HepG2 (cell line): Measurements from ENCODE around the gene CMIP. TPM values are rescaled to one million over a fixed set of nuclear protein-coding genes. Genes with fewer than 3 reads are reported as not detected.

Source experiments
- FOXC1 ChIP-seq: sonication (generic); formaldehyde crosslinking; IDR thresholded peaks from 2 replicates; pipeline ENCODE4 v1.8.0; 2022; ENCODE audit warnings: mild to moderate bottlenecking, missing genetic modification reagents, borderline replicate concordance
- HDAC2 ChIP-seq: sonication (generic); formaldehyde crosslinking; IDR thresholded peaks from 2 replicates; pipeline ENCODE4 v1.4.0; 2020; ENCODE audit warnings: missing genetic modification reagents
- HMGA1 ChIP-seq: sonication (generic); formaldehyde crosslinking; conservative IDR thresholded peaks from 2 replicates; pipeline ENCODE4 v1.4.0; 2020; ENCODE audit warnings: missing genetic modification reagents
- MXI1 ChIP-seq: IDR thresholded peaks from 3 replicates; pipeline ENCODE4 v1.6.1; 2012; ENCODE audit warnings: low read depth, low read length, inconsistent platforms, borderline replicate concordance
- SALL1 ChIP-seq: sonication (generic); formaldehyde crosslinking; IDR thresholded peaks from 2 replicates; pipeline ENCODE4 v1.8.0; 2022; ENCODE audit warnings: mild to moderate bottlenecking, missing genetic modification reagents
- YEATS2 ChIP-seq: sonication (generic); formaldehyde crosslinking; IDR thresholded peaks from 2 replicates; pipeline ENCODE4 v1.4.0; 2020; ENCODE audit warnings: missing genetic modification reagents, borderline replicate concordance
- YY1 ChIP-seq: IDR thresholded peaks from 2 replicates; pipeline ENCODE4 v1.6.1; 2011; ENCODE audit warnings: low read length, low read depth, moderate library complexity, mild to moderate bottlenecking; ENCODE audit not compliant: insufficient read depth, insufficient replicate concordance
- ZNF331 ChIP-seq: sonication (generic); formaldehyde crosslinking; IDR thresholded peaks from 2 replicates; pipeline ENCODE4 v1.4.0; 2020; ENCODE audit warnings: missing genetic modification reagents
- ZNF441 ChIP-seq: sonication (generic); formaldehyde crosslinking; IDR thresholded peaks from 2 replicates; pipeline ENCODE4 v1.7.0; 2021; ENCODE audit warnings: missing genetic modification reagents, borderline replicate concordance
- ZNF605 ChIP-seq: sonication (generic); formaldehyde crosslinking; IDR thresholded peaks from 2 replicates; pipeline ENCODE4 v1.8.0; 2022; ENCODE audit warnings: mild to moderate bottlenecking, missing genetic modification reagents
- polyA plus RNA-seq, 8 experiments: library from polyadenylated mRNA; depleted of rRNA in 3 of 8; stranded (reverse) in 7 of 8; unstranded in 1 of 8; fragments of >200 nt; fragmentation: Illumina TruSeq in 4 of 8; extraction: Trizol in 4 of 8; gene quantifications; 2 replicates each; pipeline versions ENCODE4 v1.2.1 to v1.2.3, GENCODE V29; 2011 to 2016; ENCODE audit warnings: low read depth in 4 of 8, missing spikeins in 1 of 8, mixed read lengths in 1 of 8; ENCODE audit not compliant: insufficient read depth in 1 of 8
- total RNA-seq, 5 experiments: library from RNA; depleted of rRNA; stranded (reverse); fragments of >200 nt; fragmentation: Illumina TruSeq; extraction: Trizol; gene quantifications; 2 replicates each; pipeline ENCODE4 v1.2.3, GENCODE V29; 2016; ENCODE audit warnings: low read depth in 1 of 5
- TF ChIP-seq, protein P1 (sequence below): sonication (generic); formaldehyde crosslinking; IDR thresholded peaks from 2 replicates; pipeline ENCODE4 v1.9.0; 2022; ENCODE audit warnings: low read depth, missing genetic modification reagents
- TF ChIP-seq, protein P2 (sequence below): IDR thresholded peaks from 2 replicates; pipeline ENCODE4 v1.4.0; 2020; ENCODE audit warnings: mild to moderate bottlenecking, missing genetic modification reagents
- TF ChIP-seq, protein P3 (sequence below): sonication (generic); formaldehyde crosslinking; IDR thresholded peaks from 2 replicates; pipeline ENCODE4 v1.4.0; 2020; ENCODE audit warnings: missing genetic modification reagents, borderline replicate concordance
- TF ChIP-seq, protein P4 (sequence below): IDR thresholded peaks from 2 replicates; pipeline ENCODE4 v1.6.1; 2016; ENCODE audit warnings: missing genetic modification reagents, missing compliant biosample characterization
- TF ChIP-seq, protein P5 (sequence below): sonication (generic); formaldehyde crosslinking; IDR thresholded peaks from 2 replicates; pipeline ENCODE4 v1.4.0; 2020; ENCODE audit warnings: missing genetic modification reagents, borderline replicate concordance

The CMIP gene
- total and polyA plus RNA-seq, 2 of the 13 experiments (the other 11 are each of a cell fraction or from before 2014, with no cell fraction given) = 10.9 to 18.1 TPM

DNA sequence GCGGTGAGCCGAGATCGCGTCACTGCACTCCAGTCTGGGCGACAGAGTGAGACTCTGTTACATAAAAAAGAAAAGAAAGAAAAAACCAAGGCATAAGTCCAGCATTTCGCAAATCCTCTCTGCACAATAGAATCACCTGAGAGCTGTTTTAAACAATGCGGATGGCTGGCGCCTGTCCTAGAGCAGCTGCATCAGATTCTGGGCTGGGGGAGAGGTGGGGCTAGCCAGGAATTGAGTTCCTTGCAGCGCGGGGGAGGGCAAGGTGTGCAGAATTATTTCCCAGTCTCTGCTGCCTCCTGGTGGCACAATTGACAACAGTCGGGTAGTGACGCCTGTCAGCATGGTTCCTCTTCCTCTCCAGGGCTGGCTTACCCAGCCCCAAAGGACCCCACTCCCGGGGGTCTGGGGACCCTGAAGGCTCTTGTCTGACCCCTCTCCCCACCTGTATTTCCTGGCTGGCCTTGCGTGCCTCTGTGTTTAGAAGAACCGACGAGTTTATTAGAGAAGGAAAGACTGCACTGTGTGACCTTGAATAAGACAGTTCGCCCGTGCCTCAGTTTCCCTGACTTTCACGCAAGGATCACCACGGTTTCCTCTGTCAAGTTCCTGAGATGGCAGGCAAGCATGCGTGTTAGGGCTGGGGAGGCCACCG, 293.4 kb downstream of the CMIP start (continued):
- TF ChIP-seq, protein P1, sequence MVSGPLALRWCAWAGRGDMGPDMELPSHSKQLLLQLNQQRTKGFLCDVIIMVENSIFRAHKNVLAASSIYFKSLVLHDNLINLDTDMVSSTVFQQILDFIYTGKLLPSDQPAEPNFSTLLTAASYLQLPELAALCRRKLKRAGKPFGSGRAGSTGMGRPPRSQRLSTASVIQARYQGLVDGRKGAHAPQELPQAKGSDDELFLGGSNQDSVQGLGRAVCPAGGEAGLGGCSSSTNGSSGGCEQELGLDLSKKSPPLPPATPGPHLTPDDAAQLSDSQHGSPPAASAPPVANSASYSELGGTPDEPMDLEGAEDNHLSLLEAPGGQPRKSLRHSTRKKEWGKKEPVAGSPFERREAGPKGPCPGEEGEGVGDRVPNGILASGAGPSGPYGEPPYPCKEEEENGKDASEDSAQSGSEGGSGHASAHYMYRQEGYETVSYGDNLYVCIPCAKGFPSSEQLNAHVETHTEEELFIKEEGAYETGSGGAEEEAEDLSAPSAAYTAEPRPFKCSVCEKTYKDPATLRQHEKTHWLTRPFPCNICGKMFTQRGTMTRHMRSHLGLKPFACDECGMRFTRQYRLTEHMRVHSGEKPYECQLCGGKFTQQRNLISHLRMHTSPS = no peak
- TF ChIP-seq HMGA1 (no peak), YY1 (peak; percentile 32), FOXC1 (peak; percentile 54; the same call in 1 of the 2 replicates), SALL1 (peak; percentile 66), ZNF441 (peak; percentile 24; the same call in 1 of the 2 replicates), MXI1 (peak; percentile 55; the same call in 1 of the 3 replicates), HDAC2 (peak; percentile 40; the same call in 1 of the 2 replicates), YEATS2 (CRISPR knock-in tag) (no peak), ZNF605 (CRISPR knock-in tag) (peak; percentile 59; the same call in 1 of the 2 replicates), ZNF331 (peak; percentile 33; the same call in 1 of the 2 replicates)
- TF ChIP-seq, protein P2, sequence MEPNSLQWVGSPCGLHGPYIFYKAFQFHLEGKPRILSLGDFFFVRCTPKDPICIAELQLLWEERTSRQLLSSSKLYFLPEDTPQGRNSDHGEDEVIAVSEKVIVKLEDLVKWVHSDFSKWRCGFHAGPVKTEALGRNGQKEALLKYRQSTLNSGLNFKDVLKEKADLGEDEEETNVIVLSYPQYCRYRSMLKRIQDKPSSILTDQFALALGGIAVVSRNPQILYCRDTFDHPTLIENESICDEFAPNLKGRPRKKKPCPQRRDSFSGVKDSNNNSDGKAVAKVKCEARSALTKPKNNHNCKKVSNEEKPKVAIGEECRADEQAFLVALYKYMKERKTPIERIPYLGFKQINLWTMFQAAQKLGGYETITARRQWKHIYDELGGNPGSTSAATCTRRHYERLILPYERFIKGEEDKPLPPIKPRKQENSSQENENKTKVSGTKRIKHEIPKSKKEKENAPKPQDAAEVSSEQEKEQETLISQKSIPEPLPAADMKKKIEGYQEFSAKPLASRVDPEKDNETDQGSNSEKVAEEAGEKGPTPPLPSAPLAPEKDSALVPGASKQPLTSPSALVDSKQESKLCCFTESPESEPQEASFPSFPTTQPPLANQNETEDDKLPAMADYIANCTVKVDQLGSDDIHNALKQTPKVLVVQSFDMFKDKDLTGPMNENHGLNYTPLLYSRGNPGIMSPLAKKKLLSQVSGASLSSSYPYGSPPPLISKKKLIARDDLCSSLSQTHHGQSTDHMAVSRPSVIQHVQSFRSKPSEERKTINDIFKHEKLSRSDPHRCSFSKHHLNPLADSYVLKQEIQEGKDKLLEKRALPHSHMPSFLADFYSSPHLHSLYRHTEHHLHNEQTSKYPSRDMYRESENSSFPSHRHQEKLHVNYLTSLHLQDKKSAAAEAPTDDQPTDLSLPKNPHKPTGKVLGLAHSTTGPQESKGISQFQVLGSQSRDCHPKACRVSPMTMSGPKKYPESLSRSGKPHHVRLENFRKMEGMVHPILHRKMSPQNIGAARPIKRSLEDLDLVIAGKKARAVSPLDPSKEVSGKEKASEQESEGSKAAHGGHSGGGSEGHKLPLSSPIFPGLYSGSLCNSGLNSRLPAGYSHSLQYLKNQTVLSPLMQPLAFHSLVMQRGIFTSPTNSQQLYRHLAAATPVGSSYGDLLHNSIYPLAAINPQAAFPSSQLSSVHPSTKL (CRISPR knock-in tag) = peak; percentile 31
- TF ChIP-seq, protein P3, sequence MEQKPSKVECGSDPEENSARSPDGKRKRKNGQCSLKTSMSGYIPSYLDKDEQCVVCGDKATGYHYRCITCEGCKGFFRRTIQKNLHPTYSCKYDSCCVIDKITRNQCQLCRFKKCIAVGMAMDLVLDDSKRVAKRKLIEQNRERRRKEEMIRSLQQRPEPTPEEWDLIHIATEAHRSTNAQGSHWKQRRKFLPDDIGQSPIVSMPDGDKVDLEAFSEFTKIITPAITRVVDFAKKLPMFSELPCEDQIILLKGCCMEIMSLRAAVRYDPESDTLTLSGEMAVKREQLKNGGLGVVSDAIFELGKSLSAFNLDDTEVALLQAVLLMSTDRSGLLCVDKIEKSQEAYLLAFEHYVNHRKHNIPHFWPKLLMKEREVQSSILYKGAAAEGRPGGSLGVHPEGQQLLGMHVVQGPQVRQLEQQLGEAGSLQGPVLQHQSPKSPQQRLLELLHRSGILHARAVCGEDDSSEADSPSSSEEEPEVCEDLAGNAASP (CRISPR knock-in tag) = 0 out of 2 replicates have a peak, but pooled peaks have one; percentile 18
- TF ChIP-seq, protein P4, sequence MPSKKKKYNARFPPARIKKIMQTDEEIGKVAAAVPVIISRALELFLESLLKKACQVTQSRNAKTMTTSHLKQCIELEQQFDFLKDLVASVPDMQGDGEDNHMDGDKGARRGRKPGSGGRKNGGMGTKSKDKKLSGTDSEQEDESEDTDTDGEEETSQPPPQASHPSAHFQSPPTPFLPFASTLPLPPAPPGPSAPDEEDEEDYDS = no peak; the same call in 1 of the 2 replicates
- TF ChIP-seq, protein P5, sequence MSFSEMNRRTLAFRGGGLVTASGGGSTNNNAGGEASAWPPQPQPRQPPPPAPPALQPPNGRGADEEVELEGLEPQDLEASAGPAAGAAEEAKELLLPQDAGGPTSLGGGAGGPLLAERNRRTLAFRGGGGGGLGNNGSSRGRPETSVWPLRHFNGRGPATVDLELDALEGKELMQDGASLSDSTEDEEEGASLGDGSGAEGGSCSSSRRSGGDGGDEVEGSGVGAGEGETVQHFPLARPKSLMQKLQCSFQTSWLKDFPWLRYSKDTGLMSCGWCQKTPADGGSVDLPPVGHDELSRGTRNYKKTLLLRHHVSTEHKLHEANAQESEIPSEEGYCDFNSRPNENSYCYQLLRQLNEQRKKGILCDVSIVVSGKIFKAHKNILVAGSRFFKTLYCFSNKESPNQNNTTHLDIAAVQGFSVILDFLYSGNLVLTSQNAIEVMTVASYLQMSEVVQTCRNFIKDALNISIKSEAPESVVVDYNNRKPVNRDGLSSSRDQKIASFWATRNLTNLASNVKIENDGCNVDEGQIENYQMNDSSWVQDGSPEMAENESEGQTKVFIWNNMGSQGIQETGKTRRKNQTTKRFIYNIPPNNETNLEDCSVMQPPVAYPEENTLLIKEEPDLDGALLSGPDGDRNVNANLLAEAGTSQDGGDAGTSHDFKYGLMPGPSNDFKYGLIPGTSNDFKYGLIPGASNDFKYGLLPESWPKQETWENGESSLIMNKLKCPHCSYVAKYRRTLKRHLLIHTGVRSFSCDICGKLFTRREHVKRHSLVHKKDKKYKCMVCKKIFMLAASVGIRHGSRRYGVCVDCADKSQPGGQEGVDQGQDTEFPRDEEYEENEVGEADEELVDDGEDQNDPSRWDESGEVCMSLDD (CRISPR knock-in tag) = no peak
